Fibroblast of mammary gland (primary cell): Measurements from ENCODE around the gene TTLL3.

Experiments
- DNase-seq: peaks from one replicate; pipeline ENCODE4 v3.0.0-alpha.2; 2010; ENCODE audit warnings: low read depth
- H3K4me3 ChIP-seq: 2 replicates; pipeline ENCODE4 v1.5.1; 2011; ENCODE audit warnings: low read depth, mild to moderate bottlenecking, low read length, moderate library complexity; ENCODE audit not compliant: control insufficient read depth
- CTCF ChIP-seq: conservative IDR thresholded peaks from 2 replicates; pipeline ENCODE4 v1.5.1; 2011; ENCODE audit warnings: low read depth, low read length, inconsistent platforms; ENCODE audit not compliant: control insufficient read depth, insufficient read depth

The TTLL3 gene

DNA sequence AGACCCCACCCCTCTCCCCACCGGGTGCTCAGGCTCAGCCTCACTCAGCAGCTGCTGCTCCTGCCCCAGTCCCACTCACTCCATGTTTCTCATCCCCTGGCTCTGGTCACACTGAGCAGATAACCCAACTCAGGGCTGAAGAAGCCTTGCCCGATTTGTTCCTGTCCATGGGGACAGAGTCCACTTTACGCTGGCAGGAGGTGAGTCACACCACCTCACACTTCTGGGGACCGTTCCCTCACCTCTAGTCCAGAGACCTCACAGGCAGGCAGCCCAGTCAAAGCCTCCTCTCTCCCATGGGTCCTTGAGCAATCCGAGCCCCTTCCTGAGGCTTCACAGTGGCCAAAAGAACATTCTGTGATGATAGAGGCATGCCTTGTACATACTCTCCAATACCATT, 68.6 kb downstream of the TTLL3 start:
- H3K4me3 ChIP-seq: no peak overlapping the region
- TF ChIP-seq CTCF: no peak
- peak; percentile 95 for DNase-seq

DNA sequence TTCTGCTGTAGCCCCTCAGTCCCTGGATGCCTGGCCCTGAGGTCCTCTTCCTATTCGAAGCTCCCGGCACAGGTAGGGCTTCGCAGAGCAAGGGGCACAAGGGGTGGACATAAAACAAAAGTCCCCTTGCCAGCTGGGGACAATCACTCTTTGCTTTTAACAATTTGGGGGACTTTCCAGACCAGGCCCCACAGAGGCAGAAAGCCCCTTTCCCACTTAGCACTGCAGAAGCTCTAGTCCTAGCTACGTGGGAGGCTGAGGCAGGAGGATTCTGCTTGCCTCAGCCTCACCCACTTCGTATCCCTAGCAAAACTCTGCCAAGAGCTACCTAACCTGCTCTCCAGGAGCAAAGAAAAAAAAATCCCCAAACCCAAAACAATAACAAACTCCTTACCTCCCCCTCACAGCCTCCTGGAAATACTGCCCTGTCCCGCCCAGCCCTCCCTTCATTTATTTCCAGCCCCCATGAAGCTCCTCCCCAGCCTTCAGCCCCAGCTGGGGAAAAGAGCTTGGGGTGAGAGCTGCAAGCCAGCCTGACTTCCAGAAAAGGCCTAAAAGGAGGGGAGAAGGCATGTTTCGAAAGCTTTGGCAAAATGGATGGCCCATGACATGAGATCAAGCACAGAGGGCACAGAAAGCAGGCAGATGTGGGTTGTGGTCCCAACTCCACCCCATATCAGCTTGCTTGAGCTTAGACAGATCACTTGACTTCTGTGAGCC, 69.9 kb downstream of the TTLL3 start, which contains the start of gene CIDEC:
Gene CIDEC (minus strand): TSS at position 424 of the 720 bp plus-strand sequence. CDS start 1,767 bp downstream, outside the sequence.
- DNase-seq: peak; percentile 43
- H3K4me3 ChIP-seq: no peak within 1 kb of the TSS
- TF ChIP-seq CTCF: no peak

- DNase-seq: no peak
- no peak for TF ChIP-seq CTCF
Measured at GRCh38 chr3:9881441-9881840, 71.4 kb downstream of the TTLL3 start.

DNA sequence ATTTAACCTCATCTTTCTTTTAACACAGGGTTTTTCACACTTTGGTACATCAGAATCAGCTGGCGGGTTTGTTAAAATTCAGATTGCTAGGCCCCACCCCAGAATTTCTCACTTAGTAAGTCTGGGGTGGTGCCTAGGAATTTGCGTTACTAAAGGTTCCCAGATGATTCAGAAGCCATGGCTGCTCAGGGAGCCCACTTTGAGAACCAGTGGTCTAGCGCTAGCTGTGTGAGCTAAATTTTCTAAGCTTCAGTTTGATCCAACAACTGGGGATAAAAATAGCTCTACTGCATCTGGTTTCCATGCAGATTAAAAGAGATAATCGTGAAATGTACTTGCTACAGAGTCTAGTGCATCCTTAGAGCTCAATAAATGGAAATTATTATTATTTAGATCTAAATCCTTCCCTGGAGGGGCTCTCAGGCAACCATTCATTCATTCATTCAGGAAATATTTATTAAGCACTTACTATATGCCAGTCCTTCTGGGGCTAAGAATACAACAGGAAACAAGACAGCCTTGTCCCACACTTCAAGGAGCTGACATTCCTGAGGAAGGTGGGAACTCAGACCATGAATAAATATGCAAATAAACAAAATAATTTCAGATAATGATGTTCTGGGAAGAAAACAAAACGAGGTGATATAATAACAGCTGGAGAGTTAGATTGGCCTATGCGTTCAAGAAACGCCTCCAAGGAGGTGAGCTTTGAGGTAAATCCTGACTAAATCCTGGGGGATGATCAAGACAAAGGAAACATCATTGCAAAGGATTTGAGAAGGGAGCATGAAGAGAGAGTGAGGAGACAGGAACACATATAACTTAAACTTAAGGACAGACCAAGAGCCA, 73.9 kb downstream of the TTLL3 start:
- DNase-seq: peak; percentile 91
- no peak for TF ChIP-seq CTCF
- H3K4me3 ChIP-seq: no peak overlapping the region

More at GRCh38 chr3:9881441-9881840, 71.4 kb downstream of the TTLL3 start:
- H3K4me3 ChIP-seq: no peak overlapping the region

GRCh38 chr3:9884555-9885165, 74.6 kb downstream of the TTLL3 start:
- DNase-seq: peak; percentile 96
- TF ChIP-seq CTCF: no peak
- no peak overlapping the region for H3K4me3 ChIP-seq
